ENCODE data around the gene SMG5.

GRCh38 chr1:156263288-156263655 lies 19.4 kb downstream of the SMG5 start:
- TF ChIP-seq CTCF (optimal IDR thresholded peaks at IDR 0.05 in 1 of 3, IDR thresholded peaks at IDR 0.05 in 1 of 3, conservative IDR thresholded peaks at IDR 0.05 in 1 of 3; ENCODE audit: extremely low read depth in 1 of 3, insufficient read depth in 2 of 3, low read length in 3 of 3) (no peak), EZH2 (IDR thresholded peaks at IDR 0.05; ENCODE audit: low read length) (no peak)
